GM12873 (cell line): ENCODE measurements around the gene LEF1.

ENCODE experiments used
- TF ChIP-seq, protein P1 (sequence below): IDR thresholded peaks from 2 replicates; pipeline ENCODE4 v1.5.1; 2012; ENCODE audit warnings: low read depth, mild to moderate bottlenecking, moderate library complexity, low read length, control low read depth; ENCODE audit not compliant: insufficient read depth; ENCODE audit errors: missing control alignments

LEF1 gene

GRCh38 chr4:108168671-108169523 lies at the start of gene LEF1:
LEF1 (minus strand) TSS chr4:108168932; CDS start chr4:108167767, 1,165 bp downstream.
- TF ChIP-seq, protein P1, sequence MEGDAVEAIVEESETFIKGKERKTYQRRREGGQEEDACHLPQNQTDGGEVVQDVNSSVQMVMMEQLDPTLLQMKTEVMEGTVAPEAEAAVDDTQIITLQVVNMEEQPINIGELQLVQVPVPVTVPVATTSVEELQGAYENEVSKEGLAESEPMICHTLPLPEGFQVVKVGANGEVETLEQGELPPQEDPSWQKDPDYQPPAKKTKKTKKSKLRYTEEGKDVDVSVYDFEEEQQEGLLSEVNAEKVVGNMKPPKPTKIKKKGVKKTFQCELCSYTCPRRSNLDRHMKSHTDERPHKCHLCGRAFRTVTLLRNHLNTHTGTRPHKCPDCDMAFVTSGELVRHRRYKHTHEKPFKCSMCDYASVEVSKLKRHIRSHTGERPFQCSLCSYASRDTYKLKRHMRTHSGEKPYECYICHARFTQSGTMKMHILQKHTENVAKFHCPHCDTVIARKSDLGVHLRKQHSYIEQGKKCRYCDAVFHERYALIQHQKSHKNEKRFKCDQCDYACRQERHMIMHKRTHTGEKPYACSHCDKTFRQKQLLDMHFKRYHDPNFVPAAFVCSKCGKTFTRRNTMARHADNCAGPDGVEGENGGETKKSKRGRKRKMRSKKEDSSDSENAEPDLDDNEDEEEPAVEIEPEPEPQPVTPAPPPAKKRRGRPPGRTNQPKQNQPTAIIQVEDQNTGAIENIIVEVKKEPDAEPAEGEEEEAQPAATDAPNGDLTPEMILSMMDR = no peak

GRCh38 chr4:108216510-108216909 lies 47.8 kb upstream of the LEF1 start:
- TF ChIP-seq, protein P1 = no peak

- TF ChIP-seq, protein P1 = no peak
These were observed 46.3 kb upstream of the LEF1 start for GRCh38 chr4:108215055-108215454.

- TF ChIP-seq, protein P1 = no peak
These were observed 45.0 kb upstream of the LEF1 start for GRCh38 chr4:108213723-108214122.

GRCh38 chr4:108213308-108213707 lies 44.6 kb upstream of the LEF1 start:
- TF ChIP-seq, protein P1 = no peak

- TF ChIP-seq, protein P1 = no peak
These were observed 42.5 kb upstream of the LEF1 start for GRCh38 chr4:108210989-108211835.

DNA sequence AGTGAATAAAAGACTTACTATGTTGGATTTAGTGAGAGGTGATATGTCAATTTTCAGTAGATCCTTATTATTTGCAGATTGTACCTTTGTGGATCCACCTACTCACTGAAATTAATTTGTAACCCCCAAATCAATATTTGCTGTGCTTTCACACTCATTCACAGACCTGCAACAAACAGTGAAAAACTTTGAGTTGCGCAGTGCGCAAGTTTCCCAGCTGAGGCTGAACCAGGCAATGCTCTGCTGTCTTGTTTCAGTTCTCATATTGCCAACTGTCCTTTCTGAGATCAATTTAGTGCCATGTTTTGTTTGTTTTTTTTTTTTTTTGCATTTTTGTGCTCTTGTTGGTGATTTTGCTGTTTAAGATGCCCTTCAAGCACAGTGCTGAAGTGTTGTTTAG lies 40.8 kb upstream of the LEF1 start:
- TF ChIP-seq, protein P1 = no peak
